Stimulated activated CD4-positive, alpha-beta T cell treated with anti-CD3 and anti-CD28 coated beads, TNF-alpha, amount 100 ng/mL, for 48 hours (primary cell): ENCODE data around the gene MSLN.
A peak's percentile ranks its signal among the peaks of the same experiment; 100 is the strongest.

ENCODE experiments used
- DNase-seq, 3 donors: peaks; one replicate each; pipeline ENCODE4 v3.0.0-alpha.2; 2020; ENCODE audit warnings: low read depth in 3 of 3

The MSLN gene

DNA sequence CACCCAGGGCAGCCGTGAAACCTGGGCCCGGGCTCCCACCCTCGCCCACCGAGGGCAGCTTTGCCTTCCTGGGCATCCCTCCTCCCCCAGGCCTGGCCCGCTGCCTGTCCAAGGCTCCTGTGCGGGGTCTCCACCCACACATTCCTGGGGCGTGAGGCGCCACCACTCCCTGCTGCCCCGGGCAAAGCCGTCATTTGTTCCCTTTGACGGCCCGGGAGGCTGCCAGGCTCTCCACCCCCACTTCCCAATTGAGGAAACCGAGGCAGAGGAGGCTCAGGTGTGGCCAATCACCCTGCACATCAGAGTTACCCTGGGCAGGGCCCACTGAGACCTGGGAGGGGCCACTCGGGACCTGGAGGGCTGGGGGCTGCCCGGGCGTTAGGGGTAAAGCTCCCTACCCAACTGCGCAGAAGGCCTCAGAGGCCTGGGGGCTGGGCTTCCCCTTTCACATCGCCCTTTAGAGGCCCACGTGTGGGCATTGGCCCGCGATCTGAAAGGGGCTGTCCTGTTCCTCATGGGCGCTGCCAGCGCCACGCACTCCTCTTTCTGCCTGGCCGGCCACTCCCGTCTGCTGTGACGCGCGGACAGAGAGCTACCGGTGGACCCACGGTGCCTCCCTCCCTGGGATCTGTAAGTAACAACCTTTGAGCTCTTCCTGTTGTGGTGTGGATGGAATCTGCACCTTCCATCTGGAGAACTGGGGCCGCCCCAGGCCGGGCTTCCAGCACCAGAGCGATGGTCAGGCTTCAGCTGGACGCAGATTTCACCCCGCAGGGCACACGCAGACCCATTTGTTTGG, at the start of gene MSLN:
Gene MSLN, plus strand, starts transcription at position 190 of the 799 bp plus-strand sequence. CDS start 1,947 bp downstream, outside the sequence.
- DNase-seq: no peak

DNA sequence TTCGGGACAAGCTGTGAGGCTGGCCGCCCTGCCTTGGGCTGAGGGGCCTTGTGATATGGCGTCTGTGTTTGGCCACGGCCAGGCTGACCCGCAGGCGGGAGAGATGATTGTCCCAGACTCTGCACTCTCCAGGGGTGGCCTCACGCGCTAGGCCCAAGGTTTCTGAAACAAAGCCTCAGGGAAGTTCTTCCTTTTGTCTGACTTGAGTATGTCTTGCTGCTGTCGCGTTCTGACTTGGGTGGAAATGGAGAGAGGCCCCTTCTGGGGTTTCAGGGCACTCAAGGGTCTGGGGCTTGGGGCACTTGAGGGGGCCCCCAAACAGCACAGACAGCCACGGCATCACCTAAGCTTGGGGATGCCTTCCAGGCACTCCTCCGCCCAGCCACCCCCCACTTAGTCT, 49.5 kb upstream of the MSLN start:
- DNase-seq: no peak

DNA sequence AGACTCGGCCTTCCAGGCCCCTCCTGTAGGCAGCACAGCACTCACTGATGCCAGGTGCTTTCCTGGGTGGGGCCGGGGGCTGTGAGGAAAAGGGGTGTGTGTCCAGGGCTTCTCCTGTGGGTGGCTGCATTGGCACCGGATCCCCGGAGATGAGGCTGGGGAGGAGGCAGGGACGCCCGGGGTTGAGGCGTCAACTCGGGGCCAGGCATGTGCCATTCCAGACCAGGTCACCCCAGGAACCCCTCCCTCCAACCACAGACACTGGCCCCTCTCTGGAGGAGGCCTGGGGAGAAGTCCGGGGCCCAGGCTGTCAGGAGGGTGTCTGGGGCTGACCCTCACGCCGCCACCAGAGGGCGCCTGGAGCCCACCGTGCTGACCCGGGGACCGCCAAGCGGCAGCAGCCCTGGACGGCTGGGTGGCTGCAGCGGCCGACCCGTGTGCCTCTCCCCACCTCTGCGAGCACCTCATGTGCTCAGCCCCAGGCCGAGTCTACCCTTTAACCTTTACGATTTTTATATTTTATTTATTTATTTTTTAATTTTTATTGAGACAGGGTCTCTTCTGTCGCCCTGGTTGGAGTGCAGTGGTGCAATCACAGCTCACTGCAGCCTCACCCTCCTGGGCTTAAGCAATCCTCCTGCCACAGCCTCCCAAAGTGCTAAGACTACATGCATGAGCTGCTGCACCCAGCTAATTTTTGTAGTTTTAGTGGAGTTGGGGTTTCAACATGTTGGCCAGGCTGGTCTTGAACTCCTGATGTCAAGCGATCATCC, 48.8 kb upstream of the MSLN start:
- DNase-seq: peak; percentile 51 to 79 (median 65)

DNA sequence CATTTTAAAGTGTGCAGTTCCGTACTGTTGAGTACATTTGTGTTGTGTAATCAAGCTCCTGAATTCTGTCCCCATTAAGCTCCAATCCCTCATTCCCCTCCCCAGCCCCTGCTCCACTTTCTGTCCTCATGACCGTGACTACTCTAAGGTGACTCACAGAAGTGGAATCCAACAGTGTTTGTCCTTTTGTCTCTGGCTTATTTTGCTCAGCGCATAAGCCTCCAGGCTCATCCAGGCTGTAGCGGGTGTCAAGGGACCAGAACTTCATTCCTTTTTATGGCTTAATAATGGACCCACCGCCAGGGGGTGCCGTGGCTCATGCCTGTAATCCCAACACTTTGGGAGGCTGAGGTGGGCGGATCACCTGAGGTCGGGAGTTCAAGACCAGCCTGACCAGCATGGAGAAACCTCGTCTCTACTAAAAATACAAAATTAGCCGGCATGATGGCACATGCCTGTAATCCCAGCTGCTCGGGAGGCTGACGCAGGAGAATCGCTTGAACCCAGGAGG, 47.7 kb upstream of the MSLN start:
- DNase-seq: peak; percentile 45 to 57 (median 45)

DNA sequence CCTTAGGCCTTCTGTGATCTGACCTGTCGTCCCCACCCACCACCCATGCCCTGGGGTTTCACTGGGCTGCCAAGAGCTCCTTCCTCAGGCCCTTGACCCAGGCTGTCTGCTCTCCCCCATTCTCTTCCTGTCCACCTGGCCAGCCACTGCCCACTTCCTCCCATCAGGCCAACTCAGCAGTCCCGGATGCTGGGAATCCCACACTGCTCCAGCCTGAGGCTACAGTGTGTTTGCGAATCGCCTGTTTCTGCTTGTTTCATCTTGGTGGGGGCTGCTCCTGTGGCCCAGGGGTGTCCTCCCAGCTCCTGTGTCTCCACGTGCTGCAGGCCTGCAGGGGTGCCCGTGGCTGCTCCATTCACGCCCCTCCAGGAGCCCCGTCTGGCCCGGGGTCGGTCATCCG, 46.5 kb upstream of the MSLN start:
- DNase-seq: no peak

DNA sequence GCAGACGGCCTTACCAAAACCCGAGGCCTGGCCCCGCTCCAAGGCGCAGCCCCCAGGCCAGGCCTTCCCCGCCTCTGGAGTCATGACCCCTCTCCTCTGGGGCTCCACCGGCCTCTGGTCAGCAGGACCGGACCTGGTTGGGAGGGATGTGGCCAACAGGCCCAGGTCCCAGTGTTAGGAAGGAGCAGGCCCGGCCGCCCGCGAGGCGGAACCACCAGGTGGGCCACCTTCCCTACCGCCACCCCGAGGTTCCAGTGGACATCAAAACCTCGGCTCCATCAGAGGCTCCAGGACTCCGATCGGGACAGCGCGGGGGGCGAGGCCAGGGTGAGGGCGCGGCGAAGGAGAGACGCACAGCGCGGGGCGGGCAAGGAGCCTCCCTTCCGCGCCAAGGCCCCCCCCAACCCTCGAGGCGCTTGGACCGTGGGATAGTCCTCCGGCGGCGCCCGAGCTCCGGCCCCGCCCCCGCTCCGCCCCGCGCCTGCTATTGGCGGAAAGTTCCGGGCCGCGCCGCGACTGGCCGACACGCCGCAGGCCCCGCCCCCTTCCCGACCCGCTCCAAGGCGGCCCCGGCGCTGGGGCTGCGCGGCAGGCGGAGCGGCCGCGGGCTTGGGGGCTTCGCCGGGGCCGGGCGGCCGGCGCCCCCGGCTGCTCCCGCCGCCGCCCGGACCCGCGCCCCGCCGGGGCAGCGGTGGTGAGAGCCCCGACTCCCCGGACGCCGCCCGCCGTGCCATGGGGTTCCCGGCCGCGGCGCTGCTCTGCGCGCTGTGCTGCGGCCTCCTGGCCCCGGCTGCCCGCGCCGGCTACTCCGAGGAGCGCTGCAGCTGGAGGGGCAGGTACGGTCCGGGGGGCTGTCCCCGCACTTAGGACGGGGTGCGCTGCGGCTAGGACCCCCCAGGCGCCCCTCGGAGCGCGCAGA, 45.7 kb upstream of the MSLN start, which contains the start of gene METRN:
Gene METRN, plus strand, starts transcription at position 561 of the 919 bp plus-strand sequence. Its CDS starts 172 bp downstream, at position 733.
- peak; percentile 79 to 96 (median 83) for DNase-seq

DNA sequence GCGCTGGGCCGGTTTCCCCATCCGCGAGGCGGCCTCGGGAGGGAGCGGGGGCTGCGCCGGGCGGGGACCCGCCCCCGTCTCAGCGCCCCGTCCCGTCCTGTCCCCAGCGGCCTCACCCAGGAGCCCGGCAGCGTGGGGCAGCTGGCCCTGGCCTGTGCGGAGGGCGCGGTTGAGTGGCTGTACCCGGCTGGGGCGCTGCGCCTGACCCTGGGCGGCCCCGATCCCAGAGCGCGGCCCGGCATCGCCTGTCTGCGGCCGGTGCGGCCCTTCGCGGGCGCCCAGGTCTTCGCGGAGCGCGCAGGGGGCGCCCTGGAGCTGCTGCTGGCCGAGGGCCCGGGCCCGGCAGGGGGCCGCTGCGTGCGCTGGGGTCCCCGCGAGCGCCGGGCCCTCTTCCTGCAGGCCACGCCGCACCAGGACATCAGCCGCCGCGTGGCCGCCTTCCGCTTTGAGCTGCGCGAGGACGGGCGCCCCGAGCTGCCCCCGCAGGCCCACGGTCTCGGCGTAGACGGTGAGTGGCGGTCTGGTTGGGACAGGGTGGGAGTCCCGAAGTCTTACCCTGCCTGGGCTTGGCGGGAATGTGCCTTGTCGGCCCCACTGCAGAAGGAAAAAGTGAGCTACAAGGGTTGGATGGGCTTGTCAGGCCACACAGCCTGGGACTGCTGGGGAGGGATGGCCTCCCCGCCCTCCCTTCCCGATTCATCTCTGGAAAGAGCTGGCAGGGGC, 44.9 kb upstream of the MSLN start:
- DNase-seq: no peak

DNA sequence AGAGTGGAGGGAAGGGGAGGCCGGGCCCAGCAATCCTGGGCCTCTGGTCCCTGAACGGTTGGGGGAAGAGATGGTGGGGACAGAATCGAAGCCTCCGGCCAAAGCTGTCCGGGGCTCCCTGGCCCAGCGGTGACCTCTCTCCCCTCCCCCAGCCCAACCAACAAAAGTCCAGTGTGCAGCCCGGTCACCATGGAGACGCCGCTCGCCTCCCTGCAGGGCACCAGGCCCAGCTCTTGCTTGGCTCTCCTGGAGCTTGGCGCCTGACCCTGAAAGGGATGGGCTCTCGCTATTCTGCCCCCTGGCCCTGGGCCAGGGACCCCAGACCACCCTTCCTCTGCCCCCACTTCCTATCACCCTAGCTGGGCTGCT, 44.4 kb upstream of the MSLN start:
- no peak for DNase-seq

DNA sequence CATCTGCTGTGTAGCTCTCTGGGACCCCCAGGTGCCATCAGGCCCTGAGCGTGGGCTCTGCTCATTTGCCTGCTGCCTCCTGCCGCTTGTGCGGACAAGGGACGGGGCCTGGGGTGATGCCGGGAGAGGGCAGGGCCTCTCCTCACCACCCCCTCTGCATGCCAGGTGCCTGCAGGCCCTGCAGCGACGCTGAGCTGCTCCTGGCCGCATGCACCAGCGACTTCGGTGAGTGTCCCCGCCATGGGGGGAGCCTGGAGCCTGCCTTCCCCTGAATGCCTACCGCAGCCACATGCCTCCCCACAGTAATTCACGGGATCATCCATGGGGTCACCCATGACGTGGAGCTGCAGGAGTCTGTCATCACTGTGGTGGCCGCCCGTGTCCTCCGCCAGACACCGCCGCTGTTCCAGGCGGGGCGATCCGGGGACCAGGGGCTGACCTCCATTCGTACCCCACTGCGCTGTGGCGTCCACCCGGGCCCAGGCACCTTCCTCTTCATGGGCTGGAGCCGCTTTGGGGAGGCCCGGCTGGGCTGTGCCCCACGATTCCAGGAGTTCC, 43.7 kb upstream of the MSLN start:
- DNase-seq: no peak

DNA sequence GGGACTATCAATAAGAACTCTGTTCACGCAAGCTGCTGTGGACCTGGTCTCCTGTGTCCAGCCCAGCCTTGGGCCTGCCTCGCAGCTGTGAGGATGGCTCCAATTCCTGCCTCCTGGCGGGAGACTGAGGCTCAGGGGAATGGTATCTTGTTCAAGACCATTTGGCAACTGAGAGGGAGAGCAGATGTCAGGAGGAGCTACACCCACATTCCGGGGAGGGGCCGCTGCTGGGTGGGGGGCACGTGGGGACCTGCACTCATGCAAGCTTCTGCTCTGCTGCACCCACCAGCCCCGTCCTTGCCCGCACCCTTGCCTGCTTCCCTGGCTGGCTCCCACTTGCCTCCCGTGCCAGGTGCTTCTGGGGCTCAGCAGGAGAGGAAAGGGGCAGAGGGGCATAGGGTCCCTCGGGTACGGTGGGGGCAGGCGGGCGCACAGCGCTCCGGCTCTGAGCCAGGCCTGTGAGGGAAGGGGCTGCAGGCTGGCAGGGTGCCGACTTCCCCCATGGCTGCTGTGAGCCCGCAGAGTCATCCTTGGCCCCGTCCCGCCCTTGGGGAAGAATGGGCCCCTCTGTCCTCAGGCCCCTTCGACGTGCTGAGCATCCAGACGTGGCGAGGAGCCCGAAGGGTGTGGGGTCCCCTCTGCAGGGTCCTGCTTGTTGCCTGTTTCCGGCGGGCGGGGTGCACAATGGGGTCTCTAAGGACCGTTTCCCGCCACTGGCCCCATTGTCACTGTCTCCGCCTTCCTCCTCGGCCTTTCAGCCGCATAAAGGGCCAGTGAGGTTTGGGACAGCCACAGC, 42.9 kb upstream of the MSLN start:
- no peak for DNase-seq

DNA sequence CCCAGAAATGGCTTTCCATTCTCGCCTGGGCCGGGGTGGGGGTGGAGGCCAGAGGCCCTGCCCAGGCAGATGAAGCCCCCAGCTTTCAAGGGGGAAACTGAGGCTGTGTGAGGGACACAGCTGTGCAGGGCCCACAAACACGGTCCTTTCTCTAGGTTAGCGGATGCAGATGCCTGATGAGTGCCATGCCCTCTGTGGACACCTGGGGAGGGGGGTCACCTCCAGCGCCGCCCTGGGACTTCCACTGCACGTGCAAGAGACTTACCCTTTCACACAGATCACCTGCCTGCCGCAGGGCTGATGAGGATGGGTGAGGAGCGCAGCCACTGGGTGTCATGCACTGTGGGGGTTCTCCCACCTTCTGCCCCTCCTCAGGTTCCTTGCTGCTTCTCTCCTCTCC, 42.1 kb upstream of the MSLN start:
- DNase-seq: no peak

DNA sequence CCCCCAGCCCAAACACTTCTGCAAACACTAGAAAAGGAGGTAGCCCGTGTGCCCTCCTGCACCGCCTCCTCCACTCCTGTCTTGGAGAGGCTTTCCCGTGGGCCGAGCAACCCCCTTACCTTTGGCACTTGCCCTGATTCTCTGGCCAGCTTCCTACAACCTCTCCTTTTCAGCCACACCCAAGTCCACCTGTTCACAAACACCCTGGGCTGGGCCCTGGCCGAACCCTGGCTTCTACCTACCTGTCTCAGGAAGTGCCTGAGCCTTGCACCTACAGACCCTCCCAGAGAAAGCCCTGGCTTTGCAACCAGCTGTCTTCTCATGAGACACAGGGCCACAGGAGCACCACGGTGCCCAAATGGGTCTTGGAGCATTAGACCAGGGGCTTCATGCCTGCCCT, 41.6 kb upstream of the MSLN start:
- no peak for DNase-seq

DNA sequence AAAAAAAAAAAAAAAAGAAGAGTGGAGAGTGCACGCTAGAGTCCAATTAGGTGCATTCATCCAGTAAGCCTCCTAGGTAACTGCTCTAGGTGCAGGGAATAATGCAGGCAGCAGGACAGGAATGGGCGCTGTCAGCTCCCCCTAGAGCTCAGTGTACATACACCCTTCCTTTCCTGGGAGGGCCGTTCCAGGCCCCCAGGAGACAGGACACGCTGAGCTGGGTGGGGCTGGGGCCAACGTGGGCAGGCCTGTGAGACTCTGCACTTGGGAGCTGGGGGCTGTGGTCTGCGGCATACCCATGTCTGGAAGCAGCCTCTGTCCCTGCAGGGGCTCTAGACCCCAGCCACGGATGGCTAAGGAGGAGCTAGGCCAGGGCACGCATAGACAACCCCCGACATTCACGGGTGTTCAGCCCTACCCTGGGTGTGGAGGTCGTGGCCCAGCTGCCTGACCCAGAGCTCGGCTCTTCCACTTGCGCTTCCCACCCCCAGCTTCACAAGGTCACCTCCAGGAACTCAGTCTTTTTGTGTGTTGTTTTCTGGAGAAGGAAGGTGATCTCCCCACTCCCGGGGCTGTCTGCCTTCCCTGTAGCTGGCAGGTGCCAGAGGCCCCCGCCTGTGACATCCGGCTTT, 40.6 kb upstream of the MSLN start:
- no peak for DNase-seq

DNA sequence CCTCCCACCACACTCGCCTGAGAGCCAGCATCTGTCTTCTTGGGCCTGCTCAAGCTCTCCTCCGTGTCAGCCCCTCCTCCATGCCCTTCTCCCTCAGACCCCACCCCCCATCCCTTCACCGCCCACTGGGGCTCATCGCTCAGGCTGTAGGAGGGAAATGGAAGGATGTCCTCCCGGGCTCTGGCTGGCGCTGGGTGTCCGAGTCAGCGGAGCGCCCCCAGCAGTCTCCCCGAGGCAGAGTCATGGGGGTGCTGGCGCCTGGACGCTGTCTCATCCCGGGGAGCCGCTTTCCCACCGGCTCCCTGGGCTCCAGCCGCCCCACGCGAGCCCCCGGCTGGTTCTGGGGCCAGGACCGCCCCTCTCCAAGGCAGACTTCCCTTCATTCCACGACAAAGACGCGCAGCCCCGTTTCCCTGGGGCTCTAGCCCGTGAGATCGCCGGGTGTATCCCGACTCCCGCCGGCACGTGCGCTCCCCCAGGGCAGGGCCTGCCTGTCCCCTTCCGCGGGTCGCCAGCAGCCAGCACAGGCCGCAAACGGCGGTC, 40.0 kb upstream of the MSLN start:
- peak in 2 of 3 donors; percentile 44 to 52 for DNase-seq

DNA sequence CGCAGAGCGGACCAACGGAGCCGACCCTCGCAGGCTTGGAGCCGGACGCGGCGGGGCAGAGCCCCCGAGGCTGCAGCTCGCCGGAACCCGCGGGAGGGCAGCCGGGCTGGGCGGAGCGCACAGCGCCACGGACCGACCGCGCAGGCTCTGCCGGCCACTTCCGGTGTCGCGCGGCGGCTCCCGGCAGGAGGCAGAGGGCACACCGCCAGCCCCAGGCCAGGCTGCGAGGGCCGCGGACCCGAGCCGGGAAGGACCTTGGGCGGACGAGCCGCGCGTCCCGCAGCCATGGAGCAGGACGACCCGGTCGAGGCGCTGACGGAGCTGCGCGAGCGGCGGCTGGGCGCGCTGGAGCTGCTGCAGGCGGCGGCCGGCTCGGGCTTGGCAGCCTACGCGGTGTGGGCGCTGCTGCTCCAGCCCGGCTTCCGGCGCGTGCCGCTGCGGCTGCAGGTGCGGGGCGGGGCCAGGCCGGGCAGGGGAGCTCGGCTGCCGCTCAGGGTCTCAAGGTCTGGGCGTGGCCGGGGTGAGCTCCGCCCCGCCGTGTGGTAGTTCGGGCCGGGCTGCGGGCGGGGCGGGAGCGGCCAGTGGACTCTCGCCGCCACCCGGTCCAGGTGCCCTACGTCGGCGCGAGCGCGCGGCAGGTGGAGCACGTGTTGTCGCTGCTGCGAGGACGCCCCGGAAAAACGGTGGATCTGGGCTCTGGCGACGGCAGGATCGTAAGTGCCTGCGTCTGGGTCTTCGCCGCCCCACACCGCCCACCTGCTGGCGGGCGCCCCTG, 39.4 kb upstream of the MSLN start, which contains the start of gene ANTKMT:
Gene ANTKMT, plus strand, starts transcription at position 157 of the 775 bp plus-strand sequence. Its CDS starts 129 bp downstream, at position 286.
- peak; percentile 41 to 70 (median 58) for DNase-seq

DNA sequence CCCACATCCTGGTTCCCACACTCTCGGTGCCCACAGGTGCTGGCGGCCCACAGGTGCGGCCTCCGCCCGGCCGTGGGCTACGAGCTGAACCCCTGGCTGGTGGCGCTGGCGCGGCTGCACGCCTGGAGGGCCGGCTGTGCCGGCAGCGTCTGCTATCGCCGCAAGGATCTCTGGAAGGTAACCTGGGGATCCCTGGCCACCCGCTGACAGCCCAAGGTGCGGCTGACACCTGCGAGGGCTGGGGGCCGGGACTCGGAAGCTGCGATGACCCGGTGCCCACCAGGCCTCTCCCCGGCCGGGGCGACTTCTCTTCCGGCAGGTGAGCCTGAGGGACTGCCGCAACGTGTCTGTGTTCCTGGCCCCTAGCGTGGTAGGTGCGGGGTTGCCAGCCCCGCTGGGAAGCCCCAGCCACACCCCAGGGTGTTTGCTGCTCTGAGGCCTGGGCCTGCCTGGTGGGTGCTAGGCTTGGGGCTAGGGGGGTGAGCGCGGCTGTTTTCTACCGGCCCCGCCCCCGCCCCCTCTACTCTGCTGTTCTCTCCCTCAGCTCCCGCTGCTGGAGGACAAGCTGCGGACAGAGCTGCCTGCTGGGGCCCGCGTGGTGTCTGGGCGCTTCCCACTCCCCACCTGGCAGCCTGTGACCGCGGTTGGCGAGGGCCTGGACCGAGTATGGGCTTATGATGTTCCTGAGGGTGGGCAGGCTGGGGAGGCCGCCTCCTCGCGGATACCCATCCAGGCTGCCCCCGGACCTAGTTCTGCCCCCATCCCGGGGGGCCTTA, 38.6 kb upstream of the MSLN start:
- DNase-seq: no peak
